HCT116 (cell line): ENCODE measurements around the gene DNM3. TPM values are rescaled to one million over a fixed set of nuclear protein-coding genes. Genes with fewer than 3 reads are reported as not detected.

Experiments
- ATAC-seq: fragments of 200-7000 bp; cut with Tn5 transposase; 2 replicates; pipeline ENCODE4 v1.9.1; 2020; ENCODE audit warnings: mild to moderate bottlenecking, moderate library complexity
- BruUV-seq: library from RNA; stranded (reverse); fragments of 400-500 nt; replicated peaks from 2 replicates; lab custom pipeline; 2021; lab: Mats Ljungman, UMichigan
- CTCF ChIA-PET: fragments of 300-600 bp; sonication (Branson Sonifier 250); formaldehyde crosslinking; loops from one replicate; lab custom pipeline; 2021; ENCODE audit warnings: antibody characterized with exemption; lab: Charles Lee
- POLR2A ChIA-PET: fragments of 300-600, 350-600 bp; sonication (Branson Sonifier 250); formaldehyde crosslinking; loops from one replicate; lab custom pipeline; 2021; ENCODE audit warnings: antibody characterized with exemption; lab: Charles Lee
- RAD21 ChIA-PET, 2 experiments: fragments of 300-600 bp; sonication (Branson Sonifier 250); formaldehyde crosslinking; loops; one replicate each; lab custom pipeline; 2023; ENCODE audit warnings: low total read pairs in 2 of 2; ENCODE audit not compliant: uncharacterized antibody in 2 of 2, unreplicated experiment in 2 of 2, low non-redundant PET in 1 of 2; lab: Charles Lee
- DNase-seq: peaks from one replicate; pipeline ENCODE4 v3.0.0-alpha.2; 2010; ENCODE audit warnings: low read depth, low spot score
- H2AFZ ChIP-seq: fragments of 200-600 bp; shearing (Covaris generic), sonication (generic); 2 replicates; pipeline ENCODE4 v1.6.1; 2017; ENCODE audit warnings: low read depth, mixed run types, mixed read lengths, antibody characterized with exemption, low read length; ENCODE audit not compliant: poor library complexity, severe bottlenecking
- H3K27ac ChIP-seq: 2 replicates; pipeline ENCODE4 v1.5.1; 2012; ENCODE audit warnings: low read depth, low read length
- H3K27me3 ChIP-seq: fragments of 200-600 bp; sonication (generic); 2 replicates; pipeline ENCODE4 v1.6.1; 2016; ENCODE audit warnings: mixed run types, low read length, mixed read lengths; ENCODE audit not compliant: insufficient read depth
- H3K36me3 ChIP-seq, 2 experiments: fragments of 200-500 bp in 1 of 2; fragments of 200-600 bp in 1 of 2; sonication (Bioruptor generic) in 1 of 2; sonication (generic) in 1 of 2; 2 replicates each; pipeline versions ENCODE4 v1.5.1 to v1.6.1; 2014 to 2016; ENCODE audit warnings: low read length in 2 of 2, inconsistent platforms in 1 of 2, mixed read lengths in 1 of 2, mixed run types in 1 of 2; ENCODE audit not compliant: insufficient read depth in 2 of 2, control insufficient read depth in 1 of 2
- H3K4me1 ChIP-seq, 2 experiments: fragments of 200-600 bp in 1 of 2; sonication (generic) in 1 of 2; 2 replicates each; pipeline versions ENCODE4 v1.5.1 to v1.6.1; 2012 to 2017; ENCODE audit warnings: low read length in 2 of 2, inconsistent platforms in 1 of 2, mild to moderate bottlenecking in 1 of 2, mixed read lengths in 1 of 2, mixed run types in 1 of 2, moderate library complexity in 1 of 2; ENCODE audit not compliant: insufficient read depth in 2 of 2, control insufficient read depth in 1 of 2
- H3K4me2 ChIP-seq: fragments of 200-600 bp; sonication (generic); 2 replicates; pipeline ENCODE4 v1.6.1; 2017; ENCODE audit warnings: mixed run types, low read length, mixed read lengths
- H3K4me3 ChIP-seq, 2 experiments: fragments of 200-600 bp in 1 of 2; sonication (generic) in 1 of 2; replicated peaks in 1 of 2; 2 replicates each; pipeline ENCODE4 v1.5.1; 2011 to 2016; ENCODE audit warnings: low read length in 2 of 2, control low read depth in 1 of 2, low read depth in 1 of 2, mild to moderate bottlenecking in 1 of 2, mixed read lengths in 1 of 2, mixed run types in 1 of 2
- H3K79me2 ChIP-seq: fragments of 200-600 bp; sonication (generic); 2 replicates; pipeline ENCODE4 v1.6.1; 2017; ENCODE audit warnings: mild to moderate bottlenecking, mixed run types, low read length, moderate library complexity, mixed read lengths; ENCODE audit not compliant: insufficient read depth
- H3K9ac ChIP-seq: fragments of 200-600 bp; sonication (generic); 2 replicates; pipeline ENCODE4 v1.6.1; 2016; ENCODE audit warnings: low read length, mixed read lengths
- H3K9me2 ChIP-seq: fragments of 200-600 bp; sonication (generic), shearing (Covaris generic); 2 replicates; pipeline ENCODE4 v1.6.1; 2017; ENCODE audit warnings: mixed run types, mild to moderate bottlenecking, moderate library complexity; ENCODE audit not compliant: insufficient read depth
- H3K9me3 ChIP-seq, 2 experiments: fragments of 200-500 bp in 1 of 2; fragments of 200-600 bp in 1 of 2; sonication (Bioruptor generic) in 1 of 2; sonication (generic) in 1 of 2; 2 replicates each; pipeline ENCODE4 v1.6.1; 2014 to 2017; ENCODE audit warnings: low read length in 2 of 2, mixed read lengths in 2 of 2, inconsistent platforms in 1 of 2, low read depth in 1 of 2, mild to moderate bottlenecking in 1 of 2, mixed run types in 1 of 2, moderate library complexity in 1 of 2; ENCODE audit not compliant: control insufficient read depth in 1 of 2, insufficient read depth in 1 of 2
- H4K20me1 ChIP-seq: fragments of 200-600 bp; sonication (generic), shearing (Covaris generic); 2 replicates; pipeline ENCODE4 v1.6.1; 2017; ENCODE audit warnings: mixed run types, mild to moderate bottlenecking, moderate library complexity; ENCODE audit not compliant: insufficient read depth
- CBX3 ChIP-seq: IDR thresholded peaks from 2 replicates; pipeline ENCODE4 v1.6.1; 2012; ENCODE audit warnings: low read depth
- CEBPB ChIP-seq: IDR thresholded peaks from 2 replicates; pipeline ENCODE4 v1.6.1; 2012; ENCODE audit warnings: low read depth
- CTCF ChIP-seq, 3 experiments: fragments of 200-600 bp in 1 of 3; sonication (generic) in 1 of 3; IDR thresholded peaks in 2 of 3; conservative IDR thresholded peaks in 1 of 3; 2 replicates each; pipeline ENCODE4 v1.5.1; 2012 to 2017; ENCODE audit warnings: low read depth in 2 of 3, low read length in 2 of 3, antibody characterized with exemption in 1 of 3, borderline replicate concordance in 1 of 3, control low read depth in 1 of 3, mild to moderate bottlenecking in 1 of 3, mixed read lengths in 1 of 3, mixed run types in 1 of 3, moderate library complexity in 1 of 3; ENCODE audit not compliant: insufficient read depth in 1 of 3
- EGR1 ChIP-seq: IDR thresholded peaks from 2 replicates; pipeline ENCODE4 v1.6.1; 2012; ENCODE audit warnings: low read depth
- EZH2 ChIP-seq: fragments of 200-600 bp; sonication (generic); IDR thresholded peaks from 2 replicates; pipeline ENCODE4 v1.6.1; 2017; ENCODE audit warnings: antibody characterized with exemption, mixed run types
- JUND ChIP-seq: IDR thresholded peaks from 2 replicates; pipeline ENCODE4 v1.6.1; 2012
- POLR2A ChIP-seq: IDR thresholded peaks from 2 replicates; pipeline ENCODE4 v1.7.0; 2011; ENCODE audit warnings: borderline replicate concordance; ENCODE audit not compliant: insufficient read depth, insufficient read length; ENCODE audit errors: extremely low read depth
- POLR2AphosphoS5 ChIP-seq: IDR thresholded peaks from 2 replicates; pipeline ENCODE4 v1.6.1; 2011; ENCODE audit warnings: mild to moderate bottlenecking, low read depth, low read length, moderate library complexity
- SIN3A ChIP-seq: IDR thresholded peaks from 2 replicates; pipeline ENCODE4 v1.6.1; 2012; ENCODE audit warnings: low read depth
- SRF ChIP-seq: IDR thresholded peaks from 2 replicates; pipeline ENCODE4 v1.6.1; 2012; ENCODE audit warnings: low read depth
- YY1 ChIP-seq: IDR thresholded peaks from 2 replicates; pipeline ENCODE4 v1.6.1; 2011; ENCODE audit warnings: low read length, low read depth, moderate library complexity, mild to moderate bottlenecking; ENCODE audit not compliant: insufficient replicate concordance; ENCODE audit errors: extremely low read depth
- ZBTB33 ChIP-seq: IDR thresholded peaks from 2 replicates; pipeline ENCODE4 v1.6.1; 2011; ENCODE audit warnings: mild to moderate bottlenecking, low read length, moderate library complexity; ENCODE audit not compliant: insufficient replicate concordance; ENCODE audit errors: extremely low read depth
- ZFX ChIP-seq: fragments of 450-650 bp; IDR thresholded peaks from 2 replicates; pipeline ENCODE4 v1.6.1; 2017
- ZNF274 ChIP-seq: fragments of 200-500 bp; sonication (Bioruptor generic); IDR thresholded peaks from 2 replicates; pipeline ENCODE4 v1.6.1; 2014; ENCODE audit warnings: mild to moderate bottlenecking, low read depth, low read length, inconsistent platforms
- intact Hi-C: fragments of 100-400 bp; cut with micrococcal nuclease; formaldehyde crosslinking; loops from 2 replicates; pipeline ENCODE4 v1.10.0; 2022
- total RNA-seq: library from RNA; stranded (reverse); gene quantifications from one replicate; pipeline ENCODE4 v1.2.1, GENCODE V29; 2021; ENCODE audit not compliant: unreplicated experiment

DNM3 gene
- total RNA-seq, 1 experiment from 2014 or later = 3.1 TPM

- H3K4me3 ChIP-seq = no peak overlapping the region
- H3K79me2 ChIP-seq = no peaks in the 10 kb centered on the region
- no peak for ATAC-seq
- no peaks in the 10 kb centered on the region for H3K4me1 ChIP-seq
- intact Hi-C loops = no loop called here
- H3K9me2 ChIP-seq = no peaks in the 10 kb centered on the region
- TF ChIP-seq POLR2AphosphoS5 = no peak
- TF ChIP-seq CBX3 = no peak
- no peak for TF ChIP-seq SIN3A
- no peak for TF ChIP-seq ZNF274
- no peak for TF ChIP-seq ZFX
- no peak for TF ChIP-seq EZH2
- TF ChIP-seq CEBPB = no peak
- no peak for TF ChIP-seq SRF
- no peak for TF ChIP-seq YY1
- TF ChIP-seq ZBTB33 = no peak
- no peak for TF ChIP-seq EGR1
- TF ChIP-seq CTCF (IDR thresholded peaks at IDR 0.05 in 2 of 3, conservative IDR thresholded peaks at IDR 0.05 in 1 of 3; ENCODE audit: borderline replicate concordance in 1 of 3, insufficient read depth in 1 of 3, low read depth in 2 of 3, low read length in 2 of 3) = no peak
- no peak for TF ChIP-seq JUND
- no peak for TF ChIP-seq POLR2A
- ChIA-PET POLR2A (no interaction called here), CTCF (no interaction called here), RAD21 (no interaction called here)
- H3K4me2 ChIP-seq = no peak overlapping the region
- H3K27me3 ChIP-seq = no peaks in the 10 kb centered on the region
- no peaks in the 10 kb centered on the region for H3K9me3 ChIP-seq
- H4K20me1 ChIP-seq = no peaks in the 10 kb centered on the region
- no TSS peak for BruUV-seq
- H2AFZ ChIP-seq = no peak overlapping the region
- H3K36me3 ChIP-seq = no peaks in the 10 kb centered on the region
- no peak overlapping the region for H3K27ac ChIP-seq
- no peak for DNase-seq
- no peak overlapping the region for H3K9ac ChIP-seq
Measured at GRCh38 chr1:171940368-171940767, 99.1 kb downstream of the DNM3 start.
